K562 (cell line): Measurements from ENCODE around the gene PROK1. TPM values are rescaled to one million over a fixed set of nuclear protein-coding genes. Genes with fewer than 3 reads are reported as not detected.

Experiments used
- ARID1B ChIP-seq: fragments of 450-650 bp; IDR thresholded peaks from 2 replicates; pipeline ENCODE4 v1.6.1; 2016; ENCODE audit warnings: antibody characterized with exemption, mild to moderate bottlenecking, inconsistent platforms
- BCOR ChIP-seq: fragments of 450-650 bp; IDR thresholded peaks from 2 replicates; pipeline ENCODE4 v1.6.1; 2016
- CC2D1A ChIP-seq: fragments of 450-650 bp; IDR thresholded peaks from 2 replicates; pipeline ENCODE4 v1.6.1; 2017; ENCODE audit warnings: mild to moderate bottlenecking
- CHAMP1 ChIP-seq: fragments of 450-650 bp; IDR thresholded peaks from 2 replicates; pipeline ENCODE4 v1.6.1; 2016; ENCODE audit warnings: mild to moderate bottlenecking
- DEAF1 ChIP-seq: fragments of 450-650 bp; formaldehyde crosslinking; IDR thresholded peaks from 2 replicates; pipeline ENCODE4 v1.4.0; 2020; ENCODE audit warnings: mild to moderate bottlenecking, moderate library complexity
- FOXK2 ChIP-seq, 2 experiments: fragments of 450-650 bp; IDR thresholded peaks in 1 of 2; conservative IDR thresholded peaks in 1 of 2; 2 replicates each; pipeline ENCODE4 v1.6.1; 2016; ENCODE audit warnings: low read depth in 2 of 2, mild to moderate bottlenecking in 1 of 2
- HDGF ChIP-seq: fragments of 450-650 bp; IDR thresholded peaks from 2 replicates; pipeline ENCODE4 v1.6.1; 2016
- IFI16 ChIP-seq: fragments of 250-450 bp; sonication (Bioruptor Pico); IDR thresholded peaks from 2 replicates; pipeline ENCODE4 v2.1.2; 2022; ENCODE audit warnings: mild to moderate bottlenecking, inconsistent platforms
- JUNB ChIP-seq: fragments of 450-650 bp; formaldehyde crosslinking; conservative IDR thresholded peaks from 2 replicates; pipeline ENCODE4 v1.4.0; 2020; ENCODE audit warnings: mild to moderate bottlenecking
- KHSRP ChIP-seq: fragments of 450-650 bp; IDR thresholded peaks from 2 replicates; pipeline ENCODE4 v1.6.1; 2017
- MEIS2 ChIP-seq: fragments of 450-650 bp; IDR thresholded peaks from 2 replicates; pipeline ENCODE4 v1.6.1; 2014; ENCODE audit warnings: mild to moderate bottlenecking; ENCODE audit not compliant: partially characterized antibody
- NFRKB ChIP-seq: fragments of 450-650 bp; IDR thresholded peaks from 2 replicates; pipeline ENCODE4 v1.6.1; 2016; ENCODE audit warnings: low read depth
- PATZ1 ChIP-seq: fragments of 250-450 bp; sonication (Bioruptor Pico); IDR thresholded peaks from 2 replicates; pipeline ENCODE4 v1.5.0; 2020; ENCODE audit warnings: mild to moderate bottlenecking, borderline replicate concordance
- RBM22 ChIP-seq: fragments of 200-400 bp; formaldehyde crosslinking; IDR thresholded peaks from 2 replicates; pipeline ENCODE4 v1.6.1; 2018; ENCODE audit warnings: low read length, low read depth; ENCODE audit not compliant: poor library complexity, severe bottlenecking
- RCOR1 ChIP-seq, 2 experiments: IDR thresholded peaks; 2 replicates each; pipeline ENCODE4 v1.6.1; 2012; ENCODE audit warnings: low read depth in 2 of 2, low read length in 2 of 2, borderline replicate concordance in 1 of 2, improper control_type of control experiment in 1 of 2
- STAT6 ChIP-seq: sonication (generic); formaldehyde crosslinking; IDR thresholded peaks from 2 replicates; pipeline ENCODE4 v1.8.1; 2023; ENCODE audit warnings: mild to moderate bottlenecking, missing genetic modification reagents
- TCFL5 ChIP-seq: fragments of 250-450 bp; sonication (Bioruptor Pico); conservative IDR thresholded peaks from 2 replicates; pipeline ENCODE4 v1.6.1; 2021; ENCODE audit warnings: mild to moderate bottlenecking, moderate library complexity, matching md5 sums
- TRIM24 ChIP-seq, 2 experiments: fragments of 450-650 bp; IDR thresholded peaks; 2 replicates each; pipeline ENCODE4 v1.6.1; 2016
- ZNF316 ChIP-seq: fragments of 450-650 bp; IDR thresholded peaks from 2 replicates; pipeline ENCODE4 v1.6.1; 2016
- ZNF584 ChIP-seq: fragments of 200-800 bp; sonication (Bioruptor generic); IDR thresholded peaks from 2 replicates; pipeline ENCODE4 v1.6.1; 2016; ENCODE audit warnings: low read depth, mild to moderate bottlenecking, missing genetic modification characterization, missing compliant biosample characterization
- polyA plus RNA-seq, 8 experiments: library from polyadenylated mRNA; depleted of rRNA in 4 of 8; stranded (reverse) in 5 of 8; unstranded in 3 of 8; fragments of >200 nt; fragmentation: Nextera tagmentation in 2 of 8; fragmentation: Illumina TruSeq in 1 of 8; extraction: Ambion mirVana in 2 of 8; extraction: Trizol in 1 of 8; gene quantifications; 2 replicates each; pipeline versions ENCODE4 v1.2.1 to v1.2.3, GENCODE V29; 2011 to 2014; ENCODE audit warnings: inconsistent platforms in 1 of 8, missing spikeins in 1 of 8
- total RNA-seq, 7 experiments: library from RNA; depleted of rRNA in 6 of 7; stranded (reverse); fragments of >200 nt in 6 of 7; fragmentation: Illumina TruSeq in 2 of 7; extraction: Trizol in 2 of 7; gene quantifications; 2 replicates each; pipeline versions ENCODE4 v1.2.1 to v1.2.3, GENCODE V29; 2011 to 2021; ENCODE audit warnings: low replicate concordance in 1 of 7

The PROK1 gene
- total and polyA plus RNA-seq, 9 of the 15 experiments (the other 6 are each of a cell fraction or from before 2014, with no cell fraction given) = 0.15 TPM; not detected in 8

- TF ChIP-seq CHAMP1 (no peak; the same call in 1 of the 2 replicates), CC2D1A (peak; percentile 95; the same call in 1 of the 2 replicates), BCOR (no peak), FOXK2 (conservative IDR thresholded peaks at IDR 0.05 in 1 of 2, IDR thresholded peaks at IDR 0.05 in 1 of 2; ENCODE audit: low read depth in 2 of 2) (peak in 1 of 2 experiments; percentile 19; a peak in 1 of 4 replicates), TCFL5 (CRISPR knock-in tag) (0 out of 2 replicates have a peak, but pooled peaks have one; percentile 2), RBM22 (no peak), ZNF316 (peak; percentile 75), ARID1B (peak; percentile 67; the same call in 1 of the 2 replicates), RCOR1 (IDR thresholded peaks at IDR 0.05; ENCODE audit: borderline replicate concordance in 1 of 2, low read depth in 2 of 2, low read length in 2 of 2) (peak in 1 of 2 experiments; percentile 79; a peak in 1 of 4 replicates), PATZ1 (CRISPR knock-in tag) (no peak), HDGF (no peak), STAT6 (CRISPR knock-in tag) (no peak), IFI16 (CRISPR knock-in tag) (no peak), KHSRP (no peak), NFRKB (no peak), ZNF584 (CRISPR knock-in tag) (no peak), MEIS2 (peak; percentile 79), DEAF1 (CRISPR knock-in tag) (no peak), JUNB (CRISPR knock-in tag) (0 out of 2 replicates have a peak, but pooled peaks have one; percentile 56), TRIM24 (IDR thresholded peaks at IDR 0.05) (peak; percentile 70 to 86)
These were observed 29.8 kb upstream of the PROK1 start (continued) for GRCh38 chr1:110420874-110421793.
